Measurements from ENCODE around the gene MYO3B.

GRCh38 chr2:170262343-170262742, 84.4 kb downstream of the MYO3B start:
- TF ChIP-seq, protein P1, sequence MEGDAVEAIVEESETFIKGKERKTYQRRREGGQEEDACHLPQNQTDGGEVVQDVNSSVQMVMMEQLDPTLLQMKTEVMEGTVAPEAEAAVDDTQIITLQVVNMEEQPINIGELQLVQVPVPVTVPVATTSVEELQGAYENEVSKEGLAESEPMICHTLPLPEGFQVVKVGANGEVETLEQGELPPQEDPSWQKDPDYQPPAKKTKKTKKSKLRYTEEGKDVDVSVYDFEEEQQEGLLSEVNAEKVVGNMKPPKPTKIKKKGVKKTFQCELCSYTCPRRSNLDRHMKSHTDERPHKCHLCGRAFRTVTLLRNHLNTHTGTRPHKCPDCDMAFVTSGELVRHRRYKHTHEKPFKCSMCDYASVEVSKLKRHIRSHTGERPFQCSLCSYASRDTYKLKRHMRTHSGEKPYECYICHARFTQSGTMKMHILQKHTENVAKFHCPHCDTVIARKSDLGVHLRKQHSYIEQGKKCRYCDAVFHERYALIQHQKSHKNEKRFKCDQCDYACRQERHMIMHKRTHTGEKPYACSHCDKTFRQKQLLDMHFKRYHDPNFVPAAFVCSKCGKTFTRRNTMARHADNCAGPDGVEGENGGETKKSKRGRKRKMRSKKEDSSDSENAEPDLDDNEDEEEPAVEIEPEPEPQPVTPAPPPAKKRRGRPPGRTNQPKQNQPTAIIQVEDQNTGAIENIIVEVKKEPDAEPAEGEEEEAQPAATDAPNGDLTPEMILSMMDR (IDR thresholded peaks at IDR 0.05; ENCODE audit: extremely low read depth in 1 of 2, insufficient read depth in 1 of 2, low read depth in 1 of 2, low read length in 2 of 2) = no peak
- TF ChIP-seq POLR2A (IDR thresholded peaks at IDR 0.05; ENCODE audit: low read depth, low read length) = no peak
- TF ChIP-seq POLR2AphosphoS5 (IDR thresholded peaks at IDR 0.05; ENCODE audit: insufficient read depth, low read depth, low read length) = no peak
- no peak for TF ChIP-seq JUN (IDR thresholded peaks at IDR 0.05; ENCODE audit: borderline replicate concordance, insufficient read depth, insufficient read length, low read depth)
- TF ChIP-seq EZH2 (IDR thresholded peaks at IDR 0.05; ENCODE audit: borderline replicate concordance, low read depth, low read length, severe bottlenecking) = no peak
- no peak for TF ChIP-seq MAX (IDR thresholded peaks at IDR 0.05; ENCODE audit: insufficient read depth, insufficient read length)
